ENCODE data around the gene DSCAM. TPM values are rescaled to one million over a fixed set of nuclear protein-coding genes. Genes with fewer than 3 reads are reported as not detected.

DSCAM gene
- total RNA-seq, 1 experiment from 2014 or later: not detected

GRCh38 chr21:40846103-40846502 lies 855 bp downstream of the DSCAM start (continued):
- TF ChIP-seq CTCF (IDR thresholded peaks at IDR 0.05 in 2 of 3, conservative IDR thresholded peaks at IDR 0.05 in 1 of 3; ENCODE audit: borderline replicate concordance in 1 of 3, insufficient read depth in 1 of 3, low read depth in 2 of 3, low read length in 2 of 3) (no peak), RAD21 (IDR thresholded peaks at IDR 0.05; ENCODE audit: low read depth) (no peak)

GRCh38 chr21:40845441-40845995 lies 1.4 kb downstream of the DSCAM start:
- Histone ChIP-seq H4K20me1 (ENCODE audit: insufficient read depth) (no peaks in the 10 kb centered on the region), H3K36me3 (ENCODE audit: control insufficient read depth in 1 of 2, insufficient read depth in 2 of 2, low read length in 2 of 2) (no peaks in the 10 kb centered on the region), H3K9ac (ENCODE audit: low read length) (no peak overlapping the region), H3K27me3 (ENCODE audit: insufficient read depth, low read length) (no peaks in the 10 kb centered on the region), H3K4me2 (ENCODE audit: low read length) (no peak overlapping the region), H2AFZ (ENCODE audit: low read depth, low read length, poor library complexity, severe bottlenecking) (no peak overlapping the region), H3K4me3 (replicated peaks in 1 of 2; ENCODE audit: low read depth in 1 of 2, low read length in 2 of 2) (no peak overlapping the region), H3K27ac (ENCODE audit: low read depth, low read length) (no peak overlapping the region), H3K9me2 (ENCODE audit: insufficient read depth) (no peaks in the 10 kb centered on the region), H3K79me2 (ENCODE audit: insufficient read depth, low read length) (no peaks in the 10 kb centered on the region), H3K4me1 (ENCODE audit: control insufficient read depth in 1 of 2, insufficient read depth in 2 of 2, low read length in 2 of 2) (no peaks in the 10 kb centered on the region), H3K9me3 (ENCODE audit: control insufficient read depth in 1 of 2, insufficient read depth in 1 of 2, low read depth in 1 of 2, low read length in 2 of 2) (peaks cover 5 to 29% of the 10 kb centered on the region in 2 experiments; a peak in 3 of 4 replicates)
- ATAC-seq: no peak
- TF ChIP-seq ZFX (IDR thresholded peaks at IDR 0.05): no peak
- ChIA-PET RAD21 (ENCODE audit: low non-redundant PET in 1 of 2, low total read pairs in 2 of 2, uncharacterized antibody in 2 of 2, unreplicated experiment in 2 of 2) (no interaction called here), POLR2A (no interaction called here), CTCF (no interaction called here)
- intact Hi-C loops (cut with micrococcal nuclease): no loop called here
- no TSS peak for BruUV-seq (replicated peaks)
- no peak for DNase-seq (ENCODE audit: low read depth, low spot score)

- ATAC-seq (no peak), DNase-seq (ENCODE audit: low read depth, low spot score) (no peak)
- Histone ChIP-seq H4K20me1 (ENCODE audit: insufficient read depth) (no peaks in the 10 kb centered on the region), H3K4me2 (ENCODE audit: low read length) (no peak overlapping the region), H3K27ac (ENCODE audit: low read depth, low read length) (no peak overlapping the region), H3K36me3 (ENCODE audit: control insufficient read depth in 1 of 2, insufficient read depth in 2 of 2, low read length in 2 of 2) (no peaks in the 10 kb centered on the region), H3K9me2 (ENCODE audit: insufficient read depth) (no peaks in the 10 kb centered on the region), H3K79me2 (ENCODE audit: insufficient read depth, low read length) (no peaks in the 10 kb centered on the region), H3K9ac (ENCODE audit: low read length) (no peak overlapping the region), H3K4me3 (replicated peaks in 1 of 2; ENCODE audit: low read depth in 1 of 2, low read length in 2 of 2) (no peak overlapping the region), H2AFZ (ENCODE audit: low read depth, low read length, poor library complexity, severe bottlenecking) (no peak overlapping the region), H3K4me1 (ENCODE audit: control insufficient read depth in 1 of 2, insufficient read depth in 2 of 2, low read length in 2 of 2) (no peaks in the 10 kb centered on the region), H3K27me3 (ENCODE audit: insufficient read depth, low read length) (no peaks in the 10 kb centered on the region), H3K9me3 (ENCODE audit: control insufficient read depth in 1 of 2, insufficient read depth in 1 of 2, low read depth in 1 of 2, low read length in 2 of 2) (peaks cover 5 to 29% of the 10 kb centered on the region in 2 experiments; a peak in 3 of 4 replicates)
- no TSS peak for BruUV-seq (replicated peaks)
- ChIA-PET CTCF (no interaction called here), POLR2A (no interaction called here), RAD21 (ENCODE audit: low non-redundant PET in 1 of 2, low total read pairs in 2 of 2, uncharacterized antibody in 2 of 2, unreplicated experiment in 2 of 2) (no interaction called here)
- intact Hi-C loops (cut with micrococcal nuclease): no loop called here
- no peak for TF ChIP-seq RAD21 (IDR thresholded peaks at IDR 0.05; ENCODE audit: low read depth)
- no peak for TF ChIP-seq ATF3 (IDR thresholded peaks at IDR 0.05)
- no peak for TF ChIP-seq MAX (IDR thresholded peaks at IDR 0.05)
- TF ChIP-seq POLR2A (IDR thresholded peaks at IDR 0.05; ENCODE audit: borderline replicate concordance, extremely low read depth, insufficient read depth, insufficient read length): no peak
- TF ChIP-seq CTCF (IDR thresholded peaks at IDR 0.05 in 2 of 3, conservative IDR thresholded peaks at IDR 0.05 in 1 of 3; ENCODE audit: borderline replicate concordance in 1 of 3, insufficient read depth in 1 of 3, low read depth in 2 of 3, low read length in 2 of 3): no peak
- TF ChIP-seq REST (IDR thresholded peaks at IDR 0.05; ENCODE audit: low read depth): no peak
- TF ChIP-seq TCF7L2 (IDR thresholded peaks at IDR 0.05; ENCODE audit: borderline replicate concordance, extremely low read depth, insufficient read depth, insufficient read length): no peak
Observed at GRCh38 chr21:40844935-40845334, 2.0 kb downstream of the DSCAM start.

All from HCT116 (cell line).